SK-N-SH (cell line): ENCODE measurements around the gene CNTNAP5. TPM values are rescaled to one million over a fixed set of nuclear protein-coding genes. Genes with fewer than 3 reads are reported as not detected.

Experiments
- CTCF ChIA-PET: fragments of 300-600, 350-600 bp; formaldehyde crosslinking; extraction: SDS; loops from one replicate; lab custom pipeline; 2021; lab: Yijun Ruan, JAX
- POLR2A ChIA-PET: fragments of 350-600 bp; sonication (Branson Sonifier 250); formaldehyde crosslinking; extraction: SDS; loops from one replicate; lab custom pipeline; 2020; ENCODE audit warnings: antibody characterized with exemption, inconsistent platforms; lab: Yijun Ruan, JAX
- DNase-seq: peaks from one replicate; pipeline ENCODE4 v3.0.0; 2012
- H2AFZ ChIP-seq: fragments of 200-600 bp; sonication (generic); 2 replicates; pipeline ENCODE4 v1.8.1; 2016; ENCODE audit warnings: antibody characterized with exemption, mild to moderate bottlenecking, low read depth
- H3F3A ChIP-seq: fragments of 200-600 bp; sonication (generic); replicated peaks from 2 replicates; pipeline ENCODE3; 2016; ENCODE audit warnings: antibody characterized with exemption, mild to moderate bottlenecking; ENCODE audit not compliant: insufficient read depth
- H3K27ac ChIP-seq, 2 experiments: fragments of 200-500 bp in 1 of 2; fragments of 200-600 bp in 1 of 2; sonication (Bioruptor generic) in 1 of 2; sonication (generic), shearing (Covaris generic) in 1 of 2; 2 replicates each; pipeline versions ENCODE4 v1.5.1 to v1.6.1; 2014 to 2016; ENCODE audit warnings: low read depth in 2 of 2, inconsistent platforms in 1 of 2, low read length in 1 of 2, mild to moderate bottlenecking in 1 of 2, mixed read lengths in 1 of 2
- H3K27me3 ChIP-seq: fragments of 200-600 bp; sonication (generic), shearing (Covaris generic); 2 replicates; pipeline ENCODE4 v1.6.1; 2016; ENCODE audit warnings: mixed run types; ENCODE audit not compliant: insufficient read depth
- H3K36me3 ChIP-seq, 2 experiments: fragments of 200-500 bp in 1 of 2; fragments of 200-600 bp in 1 of 2; sonication (Bioruptor generic) in 1 of 2; sonication (generic) in 1 of 2; replicated peaks in 1 of 2; 2 replicates each; pipeline versions ENCODE3 to v1.5.1; 2014 to 2016; ENCODE audit warnings: low read length in 1 of 2, mild to moderate bottlenecking in 1 of 2; ENCODE audit not compliant: insufficient read depth in 2 of 2, control insufficient read depth in 1 of 2
- H3K4me1 ChIP-seq, 2 experiments: fragments of 200-500 bp in 1 of 2; fragments of 200-600 bp in 1 of 2; sonication (Bioruptor generic) in 1 of 2; sonication (generic), shearing (Covaris generic) in 1 of 2; 2 replicates each; pipeline versions ENCODE4 v1.5.1 to v1.6.1; 2014 to 2016; ENCODE audit warnings: low read depth in 1 of 2, low read length in 1 of 2, mixed run types in 1 of 2; ENCODE audit not compliant: insufficient read depth in 2 of 2, control insufficient read depth in 1 of 2
- H3K4me2 ChIP-seq: fragments of 200-600 bp; sonication (generic), shearing (Covaris generic); 2 replicates; pipeline ENCODE4 v1.6.1; 2017; ENCODE audit warnings: mixed run types
- H3K4me3 ChIP-seq, 2 experiments: fragments of 200-500 bp in 1 of 2; fragments of 200-600 bp in 1 of 2; sonication (Bioruptor generic) in 1 of 2; sonication (generic), shearing (Covaris generic) in 1 of 2; 2 replicates each; pipeline versions ENCODE4 v1.5.1 to v1.8.1; 2014 to 2016; ENCODE audit warnings: low read depth in 2 of 2, inconsistent platforms in 1 of 2, low read length in 1 of 2, mild to moderate bottlenecking in 1 of 2, mixed read lengths in 1 of 2, moderate library complexity in 1 of 2
- H3K79me2 ChIP-seq: fragments of 200-600 bp; sonication (generic); 2 replicates; pipeline ENCODE4 v1.8.1; 2017; ENCODE audit warnings: mild to moderate bottlenecking; ENCODE audit not compliant: insufficient read depth
- H3K9ac ChIP-seq: fragments of 200-600 bp; sonication (generic); 2 replicates; pipeline ENCODE4 v1.6.1; 2017; ENCODE audit warnings: mixed run types
- H3K9me2 ChIP-seq: fragments of 200-600 bp; sonication (generic); 2 replicates; pipeline ENCODE4 v1.6.1; 2017; ENCODE audit warnings: mixed run types
- H3K9me3 ChIP-seq: fragments of 200-600 bp; sonication (generic); 2 replicates; pipeline ENCODE4 v1.6.1; 2017; ENCODE audit warnings: mixed run types, mild to moderate bottlenecking, moderate library complexity
- H4K20me1 ChIP-seq: fragments of 200-600 bp; sonication (generic); 2 replicates; pipeline ENCODE4 v1.6.1; 2017; ENCODE audit warnings: mild to moderate bottlenecking, mixed run types; ENCODE audit not compliant: insufficient read depth
- CHD2 ChIP-seq: fragments of 150-350 bp; IDR thresholded peaks from 2 replicates; pipeline ENCODE4 v1.6.1; 2018; ENCODE audit warnings: low read length; ENCODE audit not compliant: partially characterized antibody
- EZH2phosphoT487 ChIP-seq: fragments of 200-600 bp; sonication (generic); IDR thresholded peaks from 2 replicates; pipeline ENCODE4 v1.6.1; 2017; ENCODE audit warnings: low read depth, mixed run types, mild to moderate bottlenecking, antibody characterized with exemption, moderate library complexity, borderline replicate concordance
- FOXM1 ChIP-seq: IDR thresholded peaks from 2 replicates; pipeline ENCODE4 v1.4.0; 2012; ENCODE audit warnings: low read depth, mild to moderate bottlenecking
- JUND ChIP-seq: IDR thresholded peaks from 2 replicates; pipeline ENCODE4 v1.4.0; 2012
- MEF2A ChIP-seq: IDR thresholded peaks from 2 replicates; pipeline ENCODE4 v1.4.0; 2012; ENCODE audit warnings: low read depth, borderline replicate concordance
- MXI1 ChIP-seq: IDR thresholded peaks from 2 replicates; pipeline ENCODE4 v1.6.1; 2012; ENCODE audit warnings: mild to moderate bottlenecking, low read depth, low read length, improper control_type of control experiment
- USF2 ChIP-seq: fragments of 150-350 bp; IDR thresholded peaks from 2 replicates; pipeline ENCODE4 v1.6.1; 2017; ENCODE audit warnings: antibody characterized with exemption, low read length, low read depth, borderline replicate concordance
- WGBS: methylation state at CpG from one replicate; pipeline ENCODE4 v1.1.6; 2017; ENCODE audit warnings: low lambda C conversion rate; 5-methylcytosine and 5-hydroxymethylcytosine counted together
- polyA plus RNA-seq, 3 experiments: library from polyadenylated mRNA; depleted of rRNA; stranded (reverse); fragments of >200 nt; gene quantifications; 2 replicates each; pipeline ENCODE4 v1.2.3, GENCODE V29; 2012
- TF ChIP-seq, protein P1 (sequence below): IDR thresholded peaks from 2 replicates; pipeline ENCODE4 v1.6.1; 2012; ENCODE audit warnings: mild to moderate bottlenecking, low read depth, low read length, moderate library complexity
- TF ChIP-seq, protein P2 (sequence below): IDR thresholded peaks from 2 replicates; pipeline ENCODE4 v1.4.0; 2012; ENCODE audit warnings: low read depth
- TF ChIP-seq, protein P3 (sequence below): fragments of 200-600 bp; sonication (generic); IDR thresholded peaks from 2 replicates; pipeline ENCODE4 v1.6.1; 2017; ENCODE audit warnings: antibody characterized with exemption, mild to moderate bottlenecking, moderate library complexity

Gene CNTNAP5
- polyA plus RNA-seq, 1 of the 3 experiments (the other 2 are of a cell fraction): 0.08 TPM

DNA sequence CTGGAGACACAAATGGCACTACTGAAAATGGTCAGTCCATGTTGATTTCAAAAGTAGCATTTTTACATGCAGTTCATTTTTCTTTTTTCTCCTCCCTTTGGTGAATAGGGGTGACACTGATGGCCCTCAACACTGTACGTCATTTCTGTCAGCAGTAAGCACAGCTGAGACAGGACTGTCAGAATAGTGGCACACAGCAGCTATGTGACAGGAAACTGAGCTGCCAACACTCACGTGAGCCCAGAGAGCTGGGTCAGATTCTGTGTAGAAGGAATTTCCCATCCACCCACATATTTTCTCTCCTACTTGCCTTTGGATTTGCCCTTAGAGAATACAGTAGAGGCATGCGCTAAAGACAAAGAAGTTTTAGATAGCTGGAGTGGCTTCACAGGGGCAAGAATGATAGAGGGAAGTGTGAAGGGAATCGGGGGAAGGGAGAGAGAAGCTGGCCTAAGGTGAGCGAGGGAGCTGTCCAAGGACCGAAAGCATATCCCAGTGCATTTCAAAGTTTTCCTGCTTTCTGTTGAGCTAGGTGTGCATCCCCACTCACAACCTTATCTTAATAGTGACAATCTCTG, 476.6 kb downstream of the CNTNAP5 start:
- H3K9me2 ChIP-seq: no peaks in the 10 kb centered on the region
- no peak overlapping the region for H3K27ac ChIP-seq
- no peaks in the 10 kb centered on the region for H3F3A ChIP-seq
- no peak overlapping the region for H3K9ac ChIP-seq
- H3K36me3 ChIP-seq: no peaks in the 10 kb centered on the region
- TF ChIP-seq JUND (no peak), MXI1 (no peak), CHD2 (no peak), MEF2A (no peak), FOXM1 (no peak)
- TF ChIP-seq, all 33 proteins: peak for 0
- no peak for DNase-seq
- Histone ChIP-seq H4K20me1 (no peaks in the 10 kb centered on the region), H3K79me2 (no peaks in the 10 kb centered on the region), H2AFZ (no peak overlapping the region), H3K9me3 (no peaks in the 10 kb centered on the region), H3K4me3 (no peak overlapping the region), H3K4me1 (no peaks in the 10 kb centered on the region), H3K27me3 (no peaks in the 10 kb centered on the region), H3K4me2 (no peak overlapping the region)
- ChIA-PET CTCF (no interaction called here), POLR2A (no interaction called here)
- WGBS: 30% methylated on average over 6 of the region's 6 CpGs

DNA sequence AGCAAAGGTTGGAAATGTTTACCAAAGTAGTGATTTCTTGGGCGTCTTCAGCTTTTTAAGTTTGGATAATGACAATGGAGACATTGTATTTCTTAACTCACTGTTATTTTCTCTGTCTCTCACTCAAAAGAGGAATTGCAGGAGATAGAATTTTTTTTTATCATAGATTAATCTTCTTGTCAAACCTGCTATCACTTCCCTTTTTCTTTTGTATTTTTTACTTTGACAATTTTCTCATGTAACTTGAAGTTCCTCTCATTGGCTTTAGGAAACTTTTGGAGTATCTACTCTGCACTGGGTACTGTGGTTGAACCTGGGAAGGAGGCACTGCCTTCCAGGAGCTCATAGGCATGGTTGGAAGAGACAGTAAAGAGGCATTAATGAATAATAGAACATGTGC, 489.1 kb downstream of the CNTNAP5 start:
- Histone ChIP-seq H4K20me1 (no peaks in the 10 kb centered on the region), H3K79me2 (no peaks in the 10 kb centered on the region), H3K9me3 (no peaks in the 10 kb centered on the region), H3K27me3 (no peaks in the 10 kb centered on the region), H3K4me1 (peaks cover 0 to 2% of the 10 kb centered on the region in 2 experiments; a peak in 1 of 4 replicates), H3K36me3 (no peaks in the 10 kb centered on the region), H3K27ac (no peak overlapping the region), H2AFZ (no peak overlapping the region), H3K9me2 (no peaks in the 10 kb centered on the region), H3K9ac (no peak overlapping the region), H3K4me2 (no peak overlapping the region), H3K4me3 (no peak overlapping the region), H3F3A (no peaks in the 10 kb centered on the region)
- 32% methylated on average over 1 of the region's 1 CpG for WGBS
- POLR2A ChIA-PET: no interaction called here
- TF ChIP-seq, protein P1, sequence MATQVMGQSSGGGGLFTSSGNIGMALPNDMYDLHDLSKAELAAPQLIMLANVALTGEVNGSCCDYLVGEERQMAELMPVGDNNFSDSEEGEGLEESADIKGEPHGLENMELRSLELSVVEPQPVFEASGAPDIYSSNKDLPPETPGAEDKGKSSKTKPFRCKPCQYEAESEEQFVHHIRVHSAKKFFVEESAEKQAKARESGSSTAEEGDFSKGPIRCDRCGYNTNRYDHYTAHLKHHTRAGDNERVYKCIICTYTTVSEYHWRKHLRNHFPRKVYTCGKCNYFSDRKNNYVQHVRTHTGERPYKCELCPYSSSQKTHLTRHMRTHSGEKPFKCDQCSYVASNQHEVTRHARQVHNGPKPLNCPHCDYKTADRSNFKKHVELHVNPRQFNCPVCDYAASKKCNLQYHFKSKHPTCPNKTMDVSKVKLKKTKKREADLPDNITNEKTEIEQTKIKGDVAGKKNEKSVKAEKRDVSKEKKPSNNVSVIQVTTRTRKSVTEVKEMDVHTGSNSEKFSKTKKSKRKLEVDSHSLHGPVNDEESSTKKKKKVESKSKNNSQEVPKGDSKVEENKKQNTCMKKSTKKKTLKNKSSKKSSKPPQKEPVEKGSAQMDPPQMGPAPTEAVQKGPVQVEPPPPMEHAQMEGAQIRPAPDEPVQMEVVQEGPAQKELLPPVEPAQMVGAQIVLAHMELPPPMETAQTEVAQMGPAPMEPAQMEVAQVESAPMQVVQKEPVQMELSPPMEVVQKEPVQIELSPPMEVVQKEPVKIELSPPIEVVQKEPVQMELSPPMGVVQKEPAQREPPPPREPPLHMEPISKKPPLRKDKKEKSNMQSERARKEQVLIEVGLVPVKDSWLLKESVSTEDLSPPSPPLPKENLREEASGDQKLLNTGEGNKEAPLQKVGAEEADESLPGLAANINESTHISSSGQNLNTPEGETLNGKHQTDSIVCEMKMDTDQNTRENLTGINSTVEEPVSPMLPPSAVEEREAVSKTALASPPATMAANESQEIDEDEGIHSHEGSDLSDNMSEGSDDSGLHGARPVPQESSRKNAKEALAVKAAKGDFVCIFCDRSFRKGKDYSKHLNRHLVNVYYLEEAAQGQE: no peak
- TF ChIP-seq EZH2phosphoT487: no peak
- TF ChIP-seq, protein P2, sequence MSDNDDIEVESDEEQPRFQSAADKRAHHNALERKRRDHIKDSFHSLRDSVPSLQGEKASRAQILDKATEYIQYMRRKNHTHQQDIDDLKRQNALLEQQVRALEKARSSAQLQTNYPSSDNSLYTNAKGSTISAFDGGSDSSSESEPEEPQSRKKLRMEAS: no peak
- no peak for TF ChIP-seq USF2
- TF ChIP-seq, protein P3, sequence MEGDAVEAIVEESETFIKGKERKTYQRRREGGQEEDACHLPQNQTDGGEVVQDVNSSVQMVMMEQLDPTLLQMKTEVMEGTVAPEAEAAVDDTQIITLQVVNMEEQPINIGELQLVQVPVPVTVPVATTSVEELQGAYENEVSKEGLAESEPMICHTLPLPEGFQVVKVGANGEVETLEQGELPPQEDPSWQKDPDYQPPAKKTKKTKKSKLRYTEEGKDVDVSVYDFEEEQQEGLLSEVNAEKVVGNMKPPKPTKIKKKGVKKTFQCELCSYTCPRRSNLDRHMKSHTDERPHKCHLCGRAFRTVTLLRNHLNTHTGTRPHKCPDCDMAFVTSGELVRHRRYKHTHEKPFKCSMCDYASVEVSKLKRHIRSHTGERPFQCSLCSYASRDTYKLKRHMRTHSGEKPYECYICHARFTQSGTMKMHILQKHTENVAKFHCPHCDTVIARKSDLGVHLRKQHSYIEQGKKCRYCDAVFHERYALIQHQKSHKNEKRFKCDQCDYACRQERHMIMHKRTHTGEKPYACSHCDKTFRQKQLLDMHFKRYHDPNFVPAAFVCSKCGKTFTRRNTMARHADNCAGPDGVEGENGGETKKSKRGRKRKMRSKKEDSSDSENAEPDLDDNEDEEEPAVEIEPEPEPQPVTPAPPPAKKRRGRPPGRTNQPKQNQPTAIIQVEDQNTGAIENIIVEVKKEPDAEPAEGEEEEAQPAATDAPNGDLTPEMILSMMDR: no peak
- CTCF ChIA-PET: interaction anchor here (0.9 to 1.1 kb wide), 2 partner anchors 11 to 15 kb away, joined by 3 read pairs; no protein-coding TSS in a partner anchor
- no peak for DNase-seq
